Gastroesophageal sphincter (tissue), 4 donors: ENCODE data around the gene RAD23B. TPM values are rescaled to one million over a fixed set of nuclear protein-coding genes. Genes with fewer than 3 reads are reported as not detected.

Experiments
- ATAC-seq: fragments of 150-250 bp; one replicate; pipeline ENCODE4 v1.9.1; 2016; ENCODE audit warnings: mild to moderate bottlenecking, moderate library complexity
- H3K27ac ChIP-seq, 4 donors: fragments of 200-600 bp; sonication (generic) in 3 of 4; 1 replicate in 3 of 4; 2 replicates in 1 of 4; pipeline ENCODE4 v1.5.1; 2016 to 2019
- H3K27me3 ChIP-seq: fragments of 200-600 bp; sonication (generic); one replicate; pipeline ENCODE4 v1.5.1; 2019
- H3K36me3 ChIP-seq, 2 donors: fragments of 200-600 bp; sonication (generic); one replicate each; pipeline ENCODE4 v1.5.1; 2019; ENCODE audit warnings: control low read depth in 1 of 2
- H3K4me1 ChIP-seq, 3 donors: fragments of 200-600 bp; sonication (generic); 1 replicate in 2 of 3; 2 replicates in 1 of 3; pipeline ENCODE4 v1.5.1; 2016 to 2019; ENCODE audit warnings: control low read depth in 2 of 3
- H3K4me3 ChIP-seq, 2 donors: fragments of 200-600 bp; sonication (generic); one replicate each; pipeline ENCODE4 v1.5.1; 2019; ENCODE audit warnings: mild to moderate bottlenecking in 1 of 2, moderate library complexity in 1 of 2
- H3K9me3 ChIP-seq, 3 donors: fragments of 200-600 bp; sonication (generic); one replicate each; pipeline ENCODE4 v1.5.1; 2017 to 2019; ENCODE audit warnings: control low read depth in 2 of 3
- EP300 ChIP-seq: sonication (generic); formaldehyde crosslinking; IDR thresholded peaks from one replicate; pipeline ENCODE4 v1.6.1; 2017; ENCODE audit warnings: antibody characterized with exemption, mild to moderate bottlenecking
- POLR2A ChIP-seq, 2 donors: fragments of 450-650 bp; IDR thresholded peaks; one replicate each; pipeline ENCODE4 v1.6.1; 2017; ENCODE audit warnings: antibody characterized with exemption in 2 of 2, mild to moderate bottlenecking in 2 of 2, moderate library complexity in 1 of 2
- POLR2AphosphoS5 ChIP-seq: sonication (generic); formaldehyde crosslinking; IDR thresholded peaks from one replicate; pipeline ENCODE4 v1.6.1; 2017; ENCODE audit warnings: antibody characterized with exemption
- WGBS, 2 donors: methylation state at CpG; one replicate each; pipeline ENCODE4 v1.1.5; 2018; ENCODE audit warnings: low coverage in 1 of 2; 5-methylcytosine and 5-hydroxymethylcytosine counted together
- total RNA-seq, 4 donors: library from RNA; depleted of rRNA; stranded (reverse); fragments of >200 nt; gene quantifications; one replicate each; pipeline ENCODE4 v1.1.0, GENCODE V29; 2016
- TF ChIP-seq, protein P1 (sequence below), 4 experiments: fragments of 200-600 bp in 2 of 4; fragments of 450-650 bp in 2 of 4; sonication (generic) in 1 of 4; IDR thresholded peaks; one replicate each; pipeline ENCODE4 v1.5.1; 2017 to 2019; ENCODE audit warnings: antibody characterized with exemption in 4 of 4, mild to moderate bottlenecking in 2 of 4, moderate library complexity in 2 of 4

Gene RAD23B
- total RNA-seq, 4 donors from 2014 or later = 64.3 to 96.5 (median 80.7) TPM

DNA sequence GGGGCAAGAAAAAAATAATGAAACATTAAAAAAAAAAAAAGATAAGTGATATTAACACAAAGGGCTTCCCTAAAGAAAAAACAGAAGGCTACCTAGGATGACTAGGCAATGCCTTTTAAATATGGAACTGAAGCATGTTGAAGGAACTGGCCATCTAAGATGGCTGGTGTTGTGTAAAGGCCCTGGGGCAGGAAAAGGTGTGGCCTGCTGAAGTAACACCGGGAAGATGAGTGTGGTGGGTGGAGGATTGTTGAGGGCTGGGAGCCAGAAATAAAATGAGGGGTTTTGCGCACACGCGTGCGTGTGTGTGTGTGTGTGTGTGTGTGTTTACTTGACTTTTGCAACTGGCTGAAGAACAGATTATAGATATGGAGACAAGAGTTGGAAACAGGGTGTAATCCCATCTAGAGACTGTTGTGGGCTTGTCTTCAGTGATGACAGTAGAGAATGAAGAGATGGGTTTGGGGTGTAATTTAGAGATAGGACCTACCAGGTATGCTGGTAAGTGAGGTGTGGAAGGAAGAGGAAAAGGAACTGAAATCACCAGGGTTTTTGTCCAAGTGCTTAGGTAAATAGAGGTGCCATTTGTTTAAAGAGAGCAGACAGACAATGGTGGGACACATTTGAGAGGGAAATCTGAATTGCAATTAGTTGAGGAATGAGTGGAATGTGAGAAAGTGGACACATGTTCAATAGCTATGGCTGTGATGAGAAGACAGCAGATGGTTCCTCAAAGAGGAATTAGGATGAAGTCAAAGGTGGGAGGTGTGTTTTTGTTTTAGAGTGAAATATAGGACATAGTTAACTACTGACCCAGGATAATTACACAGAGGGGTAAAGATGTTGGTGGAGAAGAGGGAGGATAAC lies 33.9 kb downstream of the RAD23B start:
- Histone ChIP-seq H3K4me1 (peaks cover 0 to 21% (median 3%) of the 10 kb centered on the region in 3 donors), H3K4me3 (no peak overlapping the region), H3K9me3 (no peaks in the 10 kb centered on the region), H3K36me3 (peaks cover 4 to 65% of the 10 kb centered on the region in 2 donors), H3K27ac (no peak overlapping the region), H3K27me3 (no peaks in the 10 kb centered on the region)
- TF ChIP-seq POLR2AphosphoS5 (no peak), EP300 (no peak), POLR2A (IDR thresholded peaks at IDR 0.05) (no peak)
- TF ChIP-seq, protein P1, sequence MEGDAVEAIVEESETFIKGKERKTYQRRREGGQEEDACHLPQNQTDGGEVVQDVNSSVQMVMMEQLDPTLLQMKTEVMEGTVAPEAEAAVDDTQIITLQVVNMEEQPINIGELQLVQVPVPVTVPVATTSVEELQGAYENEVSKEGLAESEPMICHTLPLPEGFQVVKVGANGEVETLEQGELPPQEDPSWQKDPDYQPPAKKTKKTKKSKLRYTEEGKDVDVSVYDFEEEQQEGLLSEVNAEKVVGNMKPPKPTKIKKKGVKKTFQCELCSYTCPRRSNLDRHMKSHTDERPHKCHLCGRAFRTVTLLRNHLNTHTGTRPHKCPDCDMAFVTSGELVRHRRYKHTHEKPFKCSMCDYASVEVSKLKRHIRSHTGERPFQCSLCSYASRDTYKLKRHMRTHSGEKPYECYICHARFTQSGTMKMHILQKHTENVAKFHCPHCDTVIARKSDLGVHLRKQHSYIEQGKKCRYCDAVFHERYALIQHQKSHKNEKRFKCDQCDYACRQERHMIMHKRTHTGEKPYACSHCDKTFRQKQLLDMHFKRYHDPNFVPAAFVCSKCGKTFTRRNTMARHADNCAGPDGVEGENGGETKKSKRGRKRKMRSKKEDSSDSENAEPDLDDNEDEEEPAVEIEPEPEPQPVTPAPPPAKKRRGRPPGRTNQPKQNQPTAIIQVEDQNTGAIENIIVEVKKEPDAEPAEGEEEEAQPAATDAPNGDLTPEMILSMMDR (IDR thresholded peaks at IDR 0.05) = no peak
- no peak for ATAC-seq
- WGBS, 2 donors = 85 to 88% methylated on average over 5 of the region's 5 CpGs

DNA sequence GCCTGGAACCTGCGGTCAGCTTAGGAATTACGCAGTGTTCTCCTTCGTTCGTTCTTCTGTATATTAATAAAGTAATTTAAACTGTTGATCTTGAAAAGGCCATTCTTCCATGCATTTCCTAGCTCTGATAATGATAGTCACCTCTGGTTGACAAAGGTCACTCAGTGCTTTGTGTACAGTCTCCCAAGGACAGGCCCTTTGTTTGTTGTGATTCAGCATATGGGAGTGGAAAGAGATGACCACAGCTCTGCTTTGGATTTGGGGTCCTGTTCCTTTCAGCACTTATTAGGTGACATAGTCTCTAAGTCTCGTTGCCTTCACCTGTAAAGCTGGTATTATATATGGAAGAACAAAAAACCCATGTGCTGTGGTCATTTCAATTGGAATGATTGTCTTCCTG lies 39.6 kb downstream of the RAD23B start:
- Histone ChIP-seq H3K4me3 (no peak overlapping the region), H3K36me3 (peaks cover 7 to 68% of the 10 kb centered on the region in 2 donors), H3K27me3 (no peaks in the 10 kb centered on the region), H3K27ac (no peak overlapping the region), H3K9me3 (peaks cover 0 to 7% (median 0%) of the 10 kb centered on the region in 3 donors), H3K4me1 (peaks cover 0 to 10% (median 0%) of the 10 kb centered on the region in 3 donors)
- TF ChIP-seq POLR2AphosphoS5 (no peak), EP300 (no peak), POLR2A (IDR thresholded peaks at IDR 0.05) (no peak)
- TF ChIP-seq, protein P1 (IDR thresholded peaks at IDR 0.05) = no peak
- ATAC-seq = no peak
- 80 to 89% methylated on average over 5 of the region's 5 CpGs for WGBS, 2 donors

DNA sequence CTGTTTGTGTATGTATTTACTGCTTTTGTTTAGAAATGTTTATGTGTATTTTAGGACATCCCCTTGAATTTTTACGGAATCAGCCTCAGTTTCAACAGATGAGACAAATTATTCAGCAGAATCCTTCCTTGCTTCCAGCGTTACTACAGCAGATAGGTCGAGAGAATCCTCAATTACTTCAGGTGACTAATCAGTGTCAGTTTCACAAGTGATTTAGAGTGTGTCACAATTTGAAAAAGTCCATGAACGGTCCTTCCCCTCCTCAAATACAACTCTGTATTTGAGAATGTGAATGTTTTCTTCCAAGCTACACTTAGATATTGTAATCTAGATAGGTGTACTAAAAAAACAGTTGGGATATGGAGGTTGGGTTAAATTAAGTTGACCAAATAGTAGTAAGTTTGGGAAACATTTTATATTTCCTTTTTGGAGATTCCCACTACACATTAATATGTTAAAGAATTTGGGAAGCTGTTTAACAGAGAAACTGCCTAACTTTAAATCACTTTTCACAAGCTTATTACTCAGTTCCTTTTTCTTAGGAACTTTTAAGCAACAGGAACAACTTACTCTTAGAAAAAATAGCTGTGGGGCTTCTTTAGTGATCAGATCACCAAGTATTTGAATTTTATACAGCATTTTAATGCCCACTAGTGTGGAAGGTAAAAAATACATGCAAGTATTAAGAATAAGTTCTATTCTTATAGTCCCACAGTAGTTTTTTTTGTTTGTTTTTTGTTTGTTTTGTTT lies 40.9 kb downstream of the RAD23B start:
- Histone ChIP-seq H3K36me3 (peaks cover 2 to 65% of the 10 kb centered on the region in 2 donors), H3K27me3 (no peaks in the 10 kb centered on the region), H3K9me3 (peaks cover 0 to 7% (median 0%) of the 10 kb centered on the region in 3 donors), H3K4me1 (peaks cover 0 to 14% (median 0%) of the 10 kb centered on the region in 3 donors), H3K4me3 (no peak overlapping the region), H3K27ac (no peak overlapping the region)
- WGBS, 2 donors = 79 to 89% methylated on average over 4 of the region's 4 CpGs
- TF ChIP-seq POLR2A (IDR thresholded peaks at IDR 0.05) (no peak), EP300 (no peak), POLR2AphosphoS5 (no peak)
- TF ChIP-seq, protein P1 (IDR thresholded peaks at IDR 0.05) = no peak
- ATAC-seq = no peak

DNA sequence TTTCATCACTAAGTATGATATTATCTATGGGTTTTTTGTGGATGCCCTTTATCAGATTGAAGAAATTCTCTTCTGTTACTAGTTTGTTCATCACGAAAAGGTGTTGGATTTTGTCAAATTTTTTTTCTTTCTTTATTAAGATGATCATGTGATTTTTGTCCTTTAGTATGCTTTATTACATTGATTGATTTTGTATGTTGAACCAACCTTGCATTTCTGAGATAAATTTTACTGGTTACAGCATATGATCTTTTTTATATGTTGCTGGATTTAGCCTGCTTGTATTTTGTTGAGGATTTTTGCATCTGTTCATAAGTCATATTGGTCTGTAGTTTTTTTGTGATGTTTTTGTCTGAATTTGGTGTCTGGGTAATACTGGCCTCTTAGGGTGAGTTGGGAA lies 42.8 kb downstream of the RAD23B start:
- TF ChIP-seq POLR2A (IDR thresholded peaks at IDR 0.05) = no peak
- TF ChIP-seq, protein P1 (IDR thresholded peaks at IDR 0.05) = no peak
- no peak for TF ChIP-seq EP300
- TF ChIP-seq POLR2AphosphoS5 = no peak
- Histone ChIP-seq H3K27ac (no peak overlapping the region), H3K27me3 (no peaks in the 10 kb centered on the region), H3K36me3 (peaks cover 6 to 72% of the 10 kb centered on the region in 2 donors), H3K4me3 (no peak overlapping the region), H3K9me3 (peaks cover 0 to 7% (median 0%) of the 10 kb centered on the region in 3 donors), H3K4me1 (peaks cover 0 to 13% (median 0%) of the 10 kb centered on the region in 3 donors)
- WGBS, 2 donors = 100% methylated on average over 1 of the region's 1 CpG
- no peak for ATAC-seq
